OCI-LY1 (cell line): Measurements from ENCODE around the gene DYNLL2.

Experiments used
- H2AFZ ChIP-seq: fragments of 200-600 bp; sonication (generic), shearing (Covaris generic); 2 replicates; pipeline ENCODE4 v1.6.0; 2014; ENCODE audit warnings: antibody characterized with exemption, mild to moderate bottlenecking, low read length
- H3F3A ChIP-seq: fragments of 200-600 bp; sonication (generic), shearing (Covaris generic); 2 replicates; pipeline ENCODE4 v1.6.0; 2014; ENCODE audit warnings: mild to moderate bottlenecking, antibody characterized with exemption, low read length, moderate library complexity; ENCODE audit not compliant: insufficient read depth
- H3K27ac ChIP-seq: fragments of 200-600 bp; sonication (generic); 2 replicates; pipeline ENCODE4 v1.5.1; 2014; ENCODE audit warnings: low read length, mixed run types, mild to moderate bottlenecking, low read depth; ENCODE audit not compliant: poor library complexity, severe bottlenecking
- H3K27me3 ChIP-seq: fragments of 200-600 bp; sonication (generic); 2 replicates; pipeline ENCODE4 v1.6.0; 2014; ENCODE audit warnings: antibody characterized with exemption, mild to moderate bottlenecking, low read length, moderate library complexity; ENCODE audit not compliant: insufficient read depth
- H3K36me3 ChIP-seq: fragments of 200-600 bp; sonication (generic); 2 replicates; pipeline ENCODE4 v1.6.1; 2014; ENCODE audit warnings: mild to moderate bottlenecking, antibody characterized with exemption, low read length, moderate library complexity, mixed read lengths; ENCODE audit not compliant: insufficient read depth
- H3K4me1 ChIP-seq: fragments of 200-600 bp; sonication (generic); 2 replicates; pipeline ENCODE4 v1.5.1; 2014; ENCODE audit warnings: mild to moderate bottlenecking, low read length, moderate library complexity; ENCODE audit not compliant: insufficient read depth, severe bottlenecking
- H3K4me2 ChIP-seq: fragments of 200-600 bp; sonication (generic), shearing (Covaris generic); 2 replicates; pipeline ENCODE4 v1.6.1; 2014; ENCODE audit warnings: low read length
- H3K4me3 ChIP-seq: fragments of 200-600 bp; sonication (generic); 2 replicates; pipeline ENCODE4 v1.5.1; 2014; ENCODE audit warnings: low read length, low read depth, mild to moderate bottlenecking, mixed read lengths; ENCODE audit not compliant: poor library complexity, severe bottlenecking
- H3K79me2 ChIP-seq: fragments of 200-600 bp; shearing (Covaris generic); 2 replicates; pipeline ENCODE4 v1.6.1; 2016; ENCODE audit warnings: mixed run types, low read length, mixed read lengths; ENCODE audit not compliant: insufficient read depth
- H3K9ac ChIP-seq: fragments of 200-600 bp; sonication (generic), shearing (Covaris generic); 2 replicates; pipeline ENCODE4 v1.6.1; 2014; ENCODE audit warnings: mild to moderate bottlenecking, low read length, mixed read lengths
- H3K9me2 ChIP-seq: fragments of 200-600 bp; sonication (generic), shearing (Covaris generic); 2 replicates; pipeline ENCODE4 v1.6.1; 2014; ENCODE audit warnings: low read depth, mild to moderate bottlenecking, low read length, mixed read lengths
- H3K9me3 ChIP-seq: fragments of 200-600 bp; shearing (Covaris generic); 2 replicates; pipeline ENCODE4 v1.6.1; 2014; ENCODE audit warnings: low read length, mixed read lengths
- H4K20me1 ChIP-seq: fragments of 200-600 bp; sonication (generic), shearing (Covaris generic); 2 replicates; pipeline ENCODE4 v1.6.0; 2016; ENCODE audit warnings: mild to moderate bottlenecking, low read length; ENCODE audit not compliant: insufficient read depth
- EZH2 ChIP-seq: fragments of 200-600 bp; sonication (generic), shearing (Covaris generic); IDR thresholded peaks from 2 replicates; pipeline ENCODE4 v1.8.0; 2017; ENCODE audit warnings: borderline replicate concordance, mixed run types, mild to moderate bottlenecking, antibody characterized with exemption, low read length, moderate library complexity, mixed read lengths
- TF ChIP-seq, protein P1 (sequence below): fragments of 200-600 bp; sonication (generic), shearing (Covaris generic); IDR thresholded peaks from 2 replicates; pipeline ENCODE4 v1.5.1; 2017; ENCODE audit warnings: mild to moderate bottlenecking, antibody characterized with exemption, low read length, moderate library complexity, mixed read lengths

Gene DYNLL2

DNA sequence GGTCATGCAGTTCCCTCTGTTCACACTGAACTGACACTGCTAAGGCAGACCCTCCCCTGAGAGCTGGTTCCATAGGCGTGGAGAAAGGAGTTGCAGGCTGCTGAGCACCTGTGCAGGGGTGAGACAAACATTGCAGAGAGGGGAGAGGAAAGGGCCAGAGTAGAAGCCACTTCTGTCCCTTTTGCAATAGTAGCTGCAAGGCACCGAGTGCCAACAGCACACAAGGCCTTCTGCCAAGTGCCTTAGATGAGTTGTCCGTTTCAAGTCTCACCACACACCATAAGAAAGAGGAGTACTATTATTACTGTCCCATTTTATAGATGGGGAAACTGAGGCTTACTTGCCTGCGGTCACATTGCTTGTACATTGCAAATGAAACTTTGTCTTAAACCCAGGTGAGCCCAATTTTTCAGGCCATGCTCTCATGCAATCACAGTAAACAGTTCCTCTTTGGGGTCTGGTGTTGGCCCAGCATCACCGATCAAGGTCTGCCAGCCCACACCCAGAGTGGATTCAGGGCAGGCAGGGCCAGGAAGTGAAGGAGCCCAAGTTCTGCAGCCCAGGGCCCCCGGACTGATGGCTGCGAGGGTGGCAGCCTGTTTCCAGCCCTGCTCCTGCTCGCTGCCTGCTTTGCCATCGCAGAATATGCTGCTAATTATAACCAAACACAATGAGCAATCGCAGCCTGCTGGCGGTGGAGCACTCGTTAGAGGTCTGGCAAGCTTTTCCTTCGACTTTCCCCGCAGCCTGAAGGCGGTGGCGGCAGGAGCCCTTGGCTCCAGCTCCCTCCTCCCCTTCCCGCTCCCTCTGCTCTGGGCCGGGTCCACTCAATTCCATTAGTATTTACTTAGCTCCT, 36.8 kb upstream of the DYNLL2 start:
- no peak overlapping the region for H3K4me2 ChIP-seq
- no peaks in the 10 kb centered on the region for H3K4me1 ChIP-seq
- no peaks in the 10 kb centered on the region for H3K36me3 ChIP-seq
- peaks cover 6% of the 10 kb centered on the region; the same call in 1 of the 2 replicates for H3K27me3 ChIP-seq
- H3K9me3 ChIP-seq, result no peaks in the 10 kb centered on the region
- H3K79me2 ChIP-seq, result no peaks in the 10 kb centered on the region
- no peak overlapping the region for H3K9ac ChIP-seq
- H4K20me1 ChIP-seq, result no peaks in the 10 kb centered on the region
- no peaks in the 10 kb centered on the region for H3F3A ChIP-seq
- no peak overlapping the region for H3K4me3 ChIP-seq
- no peak overlapping the region for H2AFZ ChIP-seq
- no peaks in the 10 kb centered on the region for H3K9me2 ChIP-seq
- no peak overlapping the region for H3K27ac ChIP-seq
- no peak for TF ChIP-seq EZH2
- TF ChIP-seq, protein P1, sequence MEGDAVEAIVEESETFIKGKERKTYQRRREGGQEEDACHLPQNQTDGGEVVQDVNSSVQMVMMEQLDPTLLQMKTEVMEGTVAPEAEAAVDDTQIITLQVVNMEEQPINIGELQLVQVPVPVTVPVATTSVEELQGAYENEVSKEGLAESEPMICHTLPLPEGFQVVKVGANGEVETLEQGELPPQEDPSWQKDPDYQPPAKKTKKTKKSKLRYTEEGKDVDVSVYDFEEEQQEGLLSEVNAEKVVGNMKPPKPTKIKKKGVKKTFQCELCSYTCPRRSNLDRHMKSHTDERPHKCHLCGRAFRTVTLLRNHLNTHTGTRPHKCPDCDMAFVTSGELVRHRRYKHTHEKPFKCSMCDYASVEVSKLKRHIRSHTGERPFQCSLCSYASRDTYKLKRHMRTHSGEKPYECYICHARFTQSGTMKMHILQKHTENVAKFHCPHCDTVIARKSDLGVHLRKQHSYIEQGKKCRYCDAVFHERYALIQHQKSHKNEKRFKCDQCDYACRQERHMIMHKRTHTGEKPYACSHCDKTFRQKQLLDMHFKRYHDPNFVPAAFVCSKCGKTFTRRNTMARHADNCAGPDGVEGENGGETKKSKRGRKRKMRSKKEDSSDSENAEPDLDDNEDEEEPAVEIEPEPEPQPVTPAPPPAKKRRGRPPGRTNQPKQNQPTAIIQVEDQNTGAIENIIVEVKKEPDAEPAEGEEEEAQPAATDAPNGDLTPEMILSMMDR, result no peak

GRCh38 chr17:58047376-58048150, 35.7 kb upstream of the DYNLL2 start:
- H3K4me1 ChIP-seq, result no peaks in the 10 kb centered on the region
- H4K20me1 ChIP-seq, result no peaks in the 10 kb centered on the region
- H3K36me3 ChIP-seq, result no peaks in the 10 kb centered on the region
- no peak for TF ChIP-seq EZH2
- TF ChIP-seq, protein P1, result no peak
- H3K79me2 ChIP-seq, result no peaks in the 10 kb centered on the region
- H3K9ac ChIP-seq, result no peak overlapping the region
- H3F3A ChIP-seq, result no peaks in the 10 kb centered on the region
- H3K9me3 ChIP-seq, result no peaks in the 10 kb centered on the region
- no peak overlapping the region for H2AFZ ChIP-seq
- H3K4me2 ChIP-seq, result no peak overlapping the region
- peaks cover 6% of the 10 kb centered on the region; the same call in 1 of the 2 replicates for H3K27me3 ChIP-seq
- H3K4me3 ChIP-seq, result no peak overlapping the region
- no peak overlapping the region for H3K27ac ChIP-seq
- no peaks in the 10 kb centered on the region for H3K9me2 ChIP-seq

DNA sequence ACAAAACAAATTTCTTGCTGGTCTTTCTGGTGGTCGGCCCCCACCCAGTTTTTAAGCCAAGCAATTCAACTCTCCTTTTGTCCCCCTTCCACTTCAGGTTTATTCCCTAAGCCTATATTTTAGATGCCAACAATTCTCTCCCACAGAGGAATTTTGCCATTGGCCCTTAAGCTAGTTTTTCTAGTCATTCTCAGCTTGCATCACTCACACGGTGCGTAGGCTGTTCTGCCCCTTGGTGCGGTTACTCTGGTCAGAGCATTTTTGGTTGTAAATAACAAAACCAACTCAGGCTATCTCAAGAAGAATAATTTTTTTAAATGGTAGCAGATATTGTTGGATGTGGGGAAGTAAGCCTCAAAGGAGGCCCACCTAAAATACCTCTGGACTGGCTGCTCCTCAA, 33.7 kb upstream of the DYNLL2 start:
- no peaks in the 10 kb centered on the region for H3F3A ChIP-seq
- peaks cover 6% of the 10 kb centered on the region; the same call in 1 of the 2 replicates for H3K27me3 ChIP-seq
- no peak for TF ChIP-seq EZH2
- TF ChIP-seq, protein P1, result no peak
- H3K27ac ChIP-seq, result no peak overlapping the region
- H3K9ac ChIP-seq, result no peak overlapping the region
- no peak overlapping the region for H3K4me2 ChIP-seq
- H2AFZ ChIP-seq, result no peak overlapping the region
- no peaks in the 10 kb centered on the region for H3K79me2 ChIP-seq
- H3K9me3 ChIP-seq, result no peaks in the 10 kb centered on the region
- no peaks in the 10 kb centered on the region for H3K36me3 ChIP-seq
- H3K4me3 ChIP-seq, result no peak overlapping the region
- H4K20me1 ChIP-seq, result no peaks in the 10 kb centered on the region
- no peaks in the 10 kb centered on the region for H3K4me1 ChIP-seq
- no peaks in the 10 kb centered on the region for H3K9me2 ChIP-seq
